Loucy (cell line): ENCODE measurements around the gene PYGL.

ENCODE experiments used
- H2AFZ ChIP-seq: fragments of 200-600 bp; sonication (generic); 2 replicates; pipeline ENCODE4 v1.6.0; 2016; ENCODE audit warnings: antibody characterized with exemption, mild to moderate bottlenecking, low read length, moderate library complexity
- H3F3A ChIP-seq: fragments of 200-600 bp; 2 replicates; pipeline ENCODE4 v1.6.0; 2016; ENCODE audit warnings: antibody characterized with exemption, low read depth, mild to moderate bottlenecking
- H3K27me3 ChIP-seq: fragments of 200-600 bp; sonication (generic); 2 replicates; pipeline ENCODE4 v1.6.1; 2014; ENCODE audit warnings: low read length, mild to moderate bottlenecking; ENCODE audit not compliant: insufficient read depth, poor library complexity, severe bottlenecking
- H3K36me3 ChIP-seq: fragments of 200-600 bp; sonication (generic); 2 replicates; pipeline ENCODE4 v1.6.1; 2016; ENCODE audit warnings: low read length; ENCODE audit not compliant: insufficient read depth
- H3K4me1 ChIP-seq: fragments of 200-600 bp; sonication (generic); 2 replicates; pipeline ENCODE4 v1.5.1; 2014; ENCODE audit warnings: low read length, mild to moderate bottlenecking; ENCODE audit not compliant: insufficient read depth, poor library complexity, severe bottlenecking
- H3K4me2 ChIP-seq: fragments of 200-600 bp; sonication (generic); 2 replicates; pipeline ENCODE4 v1.6.0; 2014; ENCODE audit warnings: antibody characterized with exemption, low read length, low read depth, mild to moderate bottlenecking; ENCODE audit not compliant: poor library complexity, severe bottlenecking
- H3K4me3 ChIP-seq: fragments of 200-600 bp; sonication (generic); 2 replicates; pipeline ENCODE4 v1.5.1; 2014; ENCODE audit warnings: low read length, mild to moderate bottlenecking, mixed read lengths; ENCODE audit not compliant: poor library complexity, severe bottlenecking
- H3K79me2 ChIP-seq: fragments of 200-600 bp; sonication (generic); 2 replicates; pipeline ENCODE4 v1.6.1; 2014; ENCODE audit warnings: low read length; ENCODE audit not compliant: insufficient read depth
- H3K9ac ChIP-seq: fragments of 200-600 bp; sonication (generic); 2 replicates; pipeline ENCODE4 v1.6.0; 2014; ENCODE audit warnings: mild to moderate bottlenecking, low read depth, low read length, moderate library complexity; ENCODE audit not compliant: poor library complexity, severe bottlenecking
- H3K9me2 ChIP-seq: fragments of 200-600 bp; sonication (generic); replicated peaks from 2 replicates; pipeline ENCODE4 v1.6.1; 2016; ENCODE audit warnings: low read depth, low read length, mixed read lengths
- H3K9me3 ChIP-seq: fragments of 200-600 bp; sonication (generic); 2 replicates; pipeline ENCODE4 v1.6.1; 2014; ENCODE audit warnings: mild to moderate bottlenecking, antibody characterized with exemption, low read length, low read depth; ENCODE audit not compliant: insufficient read depth
- H4K20me1 ChIP-seq: fragments of 200-600 bp; sonication (generic); 2 replicates; pipeline ENCODE4 v1.6.0; 2014; ENCODE audit warnings: antibody characterized with exemption, low read length, mild to moderate bottlenecking; ENCODE audit not compliant: insufficient read depth, poor library complexity, severe bottlenecking
- EZH2phosphoT487 ChIP-seq: fragments of 200-600 bp; IDR thresholded peaks from 2 replicates; pipeline ENCODE4 v1.6.1; 2018; ENCODE audit warnings: antibody characterized with exemption, mild to moderate bottlenecking, moderate library complexity, borderline replicate concordance
- TF ChIP-seq, protein P1 (sequence below): fragments of 200-600 bp; sonication (generic); conservative IDR thresholded peaks from 2 replicates; pipeline ENCODE4 v1.5.1; 2014; ENCODE audit warnings: mild to moderate bottlenecking, antibody characterized with exemption, low read length

The PYGL gene

DNA sequence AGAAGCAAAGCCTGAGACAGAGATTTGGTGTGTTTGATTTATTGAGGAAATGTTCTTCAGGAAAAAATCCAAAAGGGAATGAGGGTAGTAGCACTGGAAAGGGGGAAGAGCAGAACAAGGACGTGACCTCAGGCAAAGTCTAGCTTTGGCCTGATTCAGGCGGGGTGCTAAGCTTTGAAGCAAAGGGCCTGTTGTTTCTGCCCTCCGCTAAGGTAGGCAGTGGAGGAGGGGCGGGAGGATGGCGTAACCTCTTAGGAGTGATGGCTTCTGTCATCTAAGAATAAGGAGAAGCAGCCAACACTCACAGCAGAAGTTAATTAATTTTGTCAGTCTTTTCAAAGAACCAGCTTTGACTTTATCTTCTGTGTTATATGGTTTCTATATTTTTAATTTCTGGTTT lies 52.0 kb downstream of the PYGL start:
- H3K79me2 ChIP-seq: no peaks in the 10 kb centered on the region
- no peaks in the 10 kb centered on the region for H3F3A ChIP-seq
- no peaks in the 10 kb centered on the region for H4K20me1 ChIP-seq
- no peak overlapping the region for H2AFZ ChIP-seq
- TF ChIP-seq EZH2phosphoT487: no peak
- TF ChIP-seq, protein P1, sequence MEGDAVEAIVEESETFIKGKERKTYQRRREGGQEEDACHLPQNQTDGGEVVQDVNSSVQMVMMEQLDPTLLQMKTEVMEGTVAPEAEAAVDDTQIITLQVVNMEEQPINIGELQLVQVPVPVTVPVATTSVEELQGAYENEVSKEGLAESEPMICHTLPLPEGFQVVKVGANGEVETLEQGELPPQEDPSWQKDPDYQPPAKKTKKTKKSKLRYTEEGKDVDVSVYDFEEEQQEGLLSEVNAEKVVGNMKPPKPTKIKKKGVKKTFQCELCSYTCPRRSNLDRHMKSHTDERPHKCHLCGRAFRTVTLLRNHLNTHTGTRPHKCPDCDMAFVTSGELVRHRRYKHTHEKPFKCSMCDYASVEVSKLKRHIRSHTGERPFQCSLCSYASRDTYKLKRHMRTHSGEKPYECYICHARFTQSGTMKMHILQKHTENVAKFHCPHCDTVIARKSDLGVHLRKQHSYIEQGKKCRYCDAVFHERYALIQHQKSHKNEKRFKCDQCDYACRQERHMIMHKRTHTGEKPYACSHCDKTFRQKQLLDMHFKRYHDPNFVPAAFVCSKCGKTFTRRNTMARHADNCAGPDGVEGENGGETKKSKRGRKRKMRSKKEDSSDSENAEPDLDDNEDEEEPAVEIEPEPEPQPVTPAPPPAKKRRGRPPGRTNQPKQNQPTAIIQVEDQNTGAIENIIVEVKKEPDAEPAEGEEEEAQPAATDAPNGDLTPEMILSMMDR: no peak
- H3K9me3 ChIP-seq: no peaks in the 10 kb centered on the region
- no peak overlapping the region for H3K4me2 ChIP-seq
- no peaks in the 10 kb centered on the region for H3K4me1 ChIP-seq
- H3K36me3 ChIP-seq: no peaks in the 10 kb centered on the region
- no peak overlapping the region for H3K9ac ChIP-seq
- H3K27me3 ChIP-seq: no peaks in the 10 kb centered on the region
- no peaks in the 10 kb centered on the region for H3K9me2 ChIP-seq
- H3K4me3 ChIP-seq: no peak overlapping the region

DNA sequence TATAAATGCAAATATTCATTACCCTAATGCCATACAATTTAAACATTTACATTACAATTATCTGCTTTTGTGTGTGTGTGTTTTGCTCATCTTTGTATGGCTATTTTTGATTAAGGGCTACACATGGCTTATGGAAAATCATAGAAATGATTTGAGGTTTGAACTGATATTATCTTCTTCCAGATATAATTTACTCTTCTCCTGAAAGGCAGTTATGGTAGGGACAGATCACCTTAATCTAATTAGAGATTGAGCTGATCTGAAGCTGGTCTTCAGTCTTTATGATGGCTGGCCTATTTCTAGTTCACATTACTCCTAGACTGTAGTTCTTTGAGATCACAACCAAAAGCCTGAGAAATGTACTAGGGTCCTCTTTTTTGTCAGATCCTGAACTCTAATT lies 56.8 kb downstream of the PYGL start:
- no peak overlapping the region for H3K9ac ChIP-seq
- H3K4me2 ChIP-seq: no peak overlapping the region
- H3F3A ChIP-seq: no peaks in the 10 kb centered on the region
- no peak overlapping the region for H3K4me3 ChIP-seq
- H2AFZ ChIP-seq: no peak overlapping the region
- H4K20me1 ChIP-seq: no peaks in the 10 kb centered on the region
- H3K27me3 ChIP-seq: no peaks in the 10 kb centered on the region
- H3K9me3 ChIP-seq: no peaks in the 10 kb centered on the region
- no peaks in the 10 kb centered on the region for H3K79me2 ChIP-seq
- peaks cover 6% of the 10 kb centered on the region for H3K4me1 ChIP-seq
- TF ChIP-seq EZH2phosphoT487: no peak
- TF ChIP-seq, protein P1: no peak
- no peaks in the 10 kb centered on the region for H3K36me3 ChIP-seq
- no peaks in the 10 kb centered on the region for H3K9me2 ChIP-seq

DNA sequence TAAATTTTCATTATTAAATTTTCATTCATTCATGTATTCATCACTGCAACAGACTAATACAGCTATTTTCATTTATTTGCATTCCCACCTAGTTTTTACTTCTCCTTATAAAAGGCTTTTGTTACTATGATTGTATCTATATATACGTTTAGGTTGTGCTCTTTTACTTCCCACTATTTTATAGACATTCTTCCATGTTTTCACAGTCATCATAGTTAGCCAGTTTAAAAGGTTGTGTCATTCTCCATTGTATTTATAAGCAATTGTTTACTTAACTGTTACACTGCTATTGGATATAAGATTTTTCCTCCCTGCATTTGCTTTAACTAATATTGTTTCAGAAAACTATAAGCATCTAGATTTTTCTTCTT lies 60.5 kb downstream of the PYGL start:
- H3K4me1 ChIP-seq: peaks cover 35% of the 10 kb centered on the region
- no peak overlapping the region for H2AFZ ChIP-seq
- no peak for TF ChIP-seq EZH2phosphoT487
- TF ChIP-seq, protein P1: no peak

More for the DNA sequence above, 60.5 kb downstream of the PYGL start:
- H3K9me3 ChIP-seq: no peaks in the 10 kb centered on the region
- H3K4me3 ChIP-seq: no peak overlapping the region
- H3K36me3 ChIP-seq: no peaks in the 10 kb centered on the region
- H3K4me2 ChIP-seq: no peak overlapping the region
- no peaks in the 10 kb centered on the region for H3K27me3 ChIP-seq
- H4K20me1 ChIP-seq: no peaks in the 10 kb centered on the region
- no peaks in the 10 kb centered on the region for H3F3A ChIP-seq
- no peak overlapping the region for H3K9ac ChIP-seq
- no peaks in the 10 kb centered on the region for H3K79me2 ChIP-seq
- no peaks in the 10 kb centered on the region for H3K9me2 ChIP-seq
